ENCODE measurements around the gene TMEM9B.

The TMEM9B gene

DNA sequence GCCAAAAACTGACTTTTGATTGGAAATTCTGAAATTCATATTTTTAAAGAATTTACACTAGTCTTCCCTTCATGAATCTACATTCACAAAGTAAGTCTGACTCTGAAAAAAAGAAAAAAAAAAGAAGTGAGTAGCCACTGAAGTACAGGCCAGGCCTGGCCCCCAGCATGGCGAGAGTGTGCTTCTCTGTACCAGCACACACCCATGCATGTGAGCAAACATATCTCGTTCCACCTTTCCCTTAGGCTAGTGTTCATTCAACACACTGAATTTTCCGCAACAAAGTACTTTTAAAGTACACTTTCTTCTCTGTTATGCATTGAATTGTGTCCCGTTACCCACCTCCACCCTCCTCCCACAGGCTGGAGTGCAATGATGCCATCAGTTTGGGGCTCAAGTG, 36.0 kb downstream of the TMEM9B start:
- no peak for DNase-seq

DNA sequence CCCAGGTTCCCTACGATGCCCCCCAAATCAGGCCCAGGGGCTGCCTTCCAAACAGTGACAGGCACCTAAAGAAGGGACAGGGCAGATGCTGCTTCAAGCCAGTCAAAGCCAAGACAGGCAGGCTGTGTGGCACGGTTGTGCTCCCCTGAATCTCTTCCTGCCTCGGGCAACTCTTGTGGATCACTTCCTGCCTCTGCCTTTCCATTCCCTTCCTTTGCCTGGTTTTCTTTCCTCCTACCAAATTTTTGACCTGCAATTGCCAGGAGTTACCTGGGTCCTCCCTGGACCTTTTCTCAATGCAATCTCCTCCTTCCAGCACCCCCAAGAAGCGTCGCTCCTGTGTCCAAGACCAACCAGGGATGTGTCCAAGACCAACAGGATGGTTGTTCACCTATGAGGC, 37.0 kb downstream of the TMEM9B start:
- no peak for DNase-seq

GRCh38 chr11:8926236-8926635, 38.0 kb downstream of the TMEM9B start:
- DNase-seq: no peak

- no peak for DNase-seq
Measured at GRCh38 chr11:8925711-8926110, 38.5 kb downstream of the TMEM9B start.

GRCh38 chr11:8922691-8923090, 41.6 kb downstream of the TMEM9B start:
- no peak for DNase-seq

DNA sequence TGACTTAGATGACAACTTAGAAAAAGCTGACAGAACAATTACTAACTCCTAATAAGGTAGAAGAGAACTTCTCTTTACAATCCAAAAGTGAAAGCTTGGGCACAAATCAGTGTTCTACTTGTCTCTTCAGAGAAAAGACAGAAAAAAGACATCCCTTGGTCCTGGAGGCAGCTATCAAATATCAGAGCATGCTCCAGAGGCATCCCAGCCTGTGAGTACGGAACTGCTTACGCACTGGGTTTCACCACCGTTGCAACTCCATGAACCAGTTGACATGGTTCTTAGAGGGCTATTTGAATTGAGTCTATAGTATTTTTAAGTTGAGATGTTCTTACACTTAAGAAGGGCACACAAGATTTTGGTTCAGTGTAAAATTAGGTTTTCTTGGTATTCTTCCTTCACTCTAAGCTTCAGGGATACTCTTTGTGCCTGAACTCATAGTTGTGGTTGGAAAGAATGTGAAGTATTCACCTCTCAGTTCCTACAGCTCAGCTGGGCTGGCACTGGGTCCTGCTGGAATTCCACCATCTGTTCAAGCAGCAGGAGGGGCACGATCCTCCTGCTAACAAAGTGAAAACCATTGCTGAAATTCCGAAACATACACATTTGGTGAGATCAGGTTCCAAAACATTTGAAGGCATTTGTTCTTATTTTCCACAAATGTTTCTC, 47.0 kb downstream of the TMEM9B start:
- DNase-seq: no peak

GRCh38 chr11:8914661-8915018, 49.6 kb downstream of the TMEM9B start:
- no peak for DNase-seq

DNA sequence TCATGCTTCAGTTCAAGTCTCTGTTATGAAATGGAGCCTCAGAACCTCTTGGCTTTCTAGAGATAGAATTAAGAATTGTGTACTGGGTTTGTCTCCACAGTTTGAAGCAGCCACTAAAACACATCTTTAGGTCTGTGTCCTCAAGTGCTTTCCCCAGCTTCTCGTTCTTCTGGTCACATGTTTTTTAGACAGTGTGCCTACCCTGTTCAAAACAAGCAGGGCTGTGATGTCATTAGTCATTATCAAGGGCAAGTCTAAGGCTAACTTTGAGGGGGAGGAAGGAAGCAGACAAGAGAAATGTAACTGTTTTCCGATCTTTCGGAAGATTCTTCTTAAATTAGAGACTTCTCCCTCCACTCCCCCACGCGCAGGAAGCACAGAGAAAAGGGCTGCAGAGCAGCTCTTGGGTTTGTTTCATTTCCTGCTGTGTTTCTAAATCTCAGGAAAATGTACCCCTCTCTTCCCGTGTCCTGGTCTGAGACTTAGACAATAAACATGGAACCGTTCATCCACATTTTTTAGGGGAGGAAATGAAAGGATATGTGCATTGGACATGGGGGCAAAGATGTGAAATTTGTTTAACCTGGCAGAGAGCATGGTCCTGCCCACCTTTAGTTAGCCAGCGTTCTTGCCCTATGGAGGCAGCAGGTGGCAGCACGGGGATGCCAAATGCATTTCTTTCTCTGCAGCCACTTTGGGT, 50.1 kb downstream of the TMEM9B start:
- peak; percentile 76 for DNase-seq

DNA sequence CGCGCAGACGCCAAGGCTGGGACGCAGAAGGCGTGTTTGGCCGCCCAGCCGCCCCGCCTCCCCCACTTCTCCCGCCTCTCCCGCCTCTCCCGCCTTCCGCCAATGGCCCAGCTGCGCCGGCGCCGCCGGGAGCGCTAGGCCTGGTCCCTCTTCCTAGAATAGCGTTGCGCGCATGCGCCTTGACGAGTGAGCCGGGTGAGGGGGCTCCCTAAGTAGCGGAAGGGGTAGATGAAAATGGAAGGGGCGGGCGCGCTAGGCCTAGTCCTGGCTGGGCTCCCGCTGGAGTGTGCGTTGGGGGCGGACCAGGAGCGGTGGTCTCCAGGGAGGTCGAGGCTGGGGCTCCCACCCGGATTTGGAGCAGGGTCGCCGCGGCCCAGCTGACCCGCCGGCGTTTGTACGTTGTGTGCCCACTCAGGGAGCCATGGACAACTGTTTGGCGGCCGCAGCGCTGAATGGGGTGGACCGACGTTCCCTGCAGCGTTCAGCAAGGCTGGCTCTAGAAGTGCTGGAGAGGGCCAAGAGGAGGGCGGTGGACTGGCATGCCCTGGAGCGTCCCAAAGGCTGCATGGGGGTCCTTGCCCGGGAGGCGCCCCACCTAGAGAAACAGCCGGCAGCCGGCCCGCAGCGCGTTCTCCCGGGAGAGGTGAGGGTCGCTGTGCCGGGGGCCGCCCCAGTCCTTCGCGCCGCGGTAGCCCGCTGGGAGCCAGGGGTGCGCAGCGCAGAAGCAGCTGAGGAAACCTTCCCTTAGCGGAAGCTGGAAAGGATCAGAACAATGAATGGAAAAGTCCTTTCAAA, 53.0 kb downstream of the TMEM9B start, which contains the start of gene AKIP1:
Gene AKIP1 (plus strand): TSS at position 161 of the 795 bp plus-strand sequence. CDS start 261 bp downstream, at position 422.
- DNase-seq: peak; percentile 99

- DNase-seq: no peak
Measured at GRCh38 chr11:8910649-8911026, 53.6 kb downstream of the TMEM9B start.

GRCh38 chr11:8908099-8908498, 56.1 kb downstream of the TMEM9B start:
- no peak for DNase-seq

- peak; percentile 30 for DNase-seq
Measured at GRCh38 chr11:8907116-8907515, 57.1 kb downstream of the TMEM9B start.

DNA sequence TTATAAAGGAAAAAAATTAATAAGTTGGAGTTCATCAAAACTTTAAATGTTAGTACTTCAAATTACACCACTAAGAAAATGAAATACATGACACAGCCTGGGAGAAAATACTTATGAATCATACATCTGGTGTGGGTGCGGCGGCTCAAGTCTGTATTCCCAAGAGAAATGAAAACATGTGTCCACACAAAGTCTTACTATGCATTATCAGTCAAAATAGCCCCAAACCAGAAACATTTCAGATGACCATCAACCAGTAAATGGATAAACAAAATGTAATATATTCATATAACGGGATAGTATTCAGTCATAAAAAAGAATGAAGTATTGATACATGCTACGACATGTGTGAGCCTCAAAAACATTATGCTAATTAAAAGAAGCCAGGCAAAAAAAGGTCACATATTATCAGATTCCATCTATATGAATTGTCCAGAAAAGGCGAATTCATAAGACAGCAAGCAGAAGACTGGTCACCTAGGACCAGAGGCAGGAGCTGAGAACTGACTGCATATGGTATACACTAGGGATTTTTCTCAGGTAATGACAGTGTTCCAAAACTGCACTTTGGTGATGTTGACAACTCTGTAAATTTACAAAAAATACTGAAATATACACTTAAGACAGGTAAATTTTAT, 58.6 kb downstream of the TMEM9B start:
- peak; percentile 31 for DNase-seq

DNA sequence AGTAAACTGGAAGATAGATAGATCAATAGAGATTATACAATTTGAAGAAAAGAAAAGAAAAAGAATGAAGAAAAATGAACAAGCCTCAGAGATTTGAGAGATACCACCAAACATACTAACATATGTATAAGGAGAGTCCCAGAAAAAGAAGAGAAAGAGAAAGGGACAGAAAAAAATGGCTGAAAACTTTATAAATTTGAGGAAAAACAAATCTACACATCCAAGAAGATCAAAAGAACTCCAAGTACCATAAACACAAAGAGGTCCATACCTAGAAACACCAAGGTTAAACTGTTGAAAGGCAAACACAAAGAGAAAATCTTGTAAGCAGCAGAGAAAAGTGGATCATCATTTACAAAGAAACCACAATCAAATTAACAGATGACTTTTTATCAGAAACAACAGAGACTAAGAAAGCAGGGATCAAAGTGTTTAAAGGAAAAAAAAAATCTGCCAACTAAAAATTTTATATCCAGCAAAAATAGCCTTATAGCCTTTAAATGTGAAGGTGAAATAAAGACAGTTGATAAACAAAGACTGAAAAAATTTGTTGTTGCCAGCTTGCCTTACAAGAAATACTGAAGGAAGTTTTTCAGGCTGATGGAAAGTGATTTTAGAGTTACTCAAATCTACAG, 65.0 kb downstream of the TMEM9B start:
- no peak for DNase-seq
